Upper lobe of left lung (tissue), 4 donors: ENCODE results near the gene NCOA1.

Source experiments
- CTCF ChIP-seq, 6 experiments: fragments of 450-650 bp in 4 of 6; fragments of 200-600 bp in 2 of 6; sonication (generic) in 2 of 6; IDR thresholded peaks; one replicate each; pipeline ENCODE4 v1.5.1; 2016 to 2019; ENCODE audit warnings: antibody characterized with exemption in 6 of 6
- POLR2AphosphoS5 ChIP-seq, 2 donors: sonication (generic); formaldehyde crosslinking; IDR thresholded peaks; one replicate each; pipeline ENCODE4 v1.5.1; 2017; ENCODE audit warnings: antibody characterized with exemption in 2 of 2

GRCh38 chr2:24708537-24709152 is 217.6 kb downstream of the NCOA1 start:
- TF ChIP-seq CTCF (IDR thresholded peaks at IDR 0.05) (no peak), POLR2AphosphoS5 (IDR thresholded peaks at IDR 0.05) (no peak)
